HEK293T (cell line): ENCODE data around the gene FUZ.

Experiments
- ARNT ChIP-seq: fragments of 450-650 bp; IDR thresholded peaks from 2 replicates; pipeline ENCODE4 v1.6.1; 2017; ENCODE audit warnings: mild to moderate bottlenecking
- BHLHE40 ChIP-seq: fragments of 450-650 bp; IDR thresholded peaks from 2 replicates; pipeline ENCODE4 v1.6.1; 2016; ENCODE audit warnings: mild to moderate bottlenecking, moderate library complexity, borderline replicate concordance
- HDGF ChIP-seq: fragments of 450-650 bp; IDR thresholded peaks from 2 replicates; pipeline ENCODE4 v1.6.1; 2017; ENCODE audit warnings: antibody characterized with exemption, borderline replicate concordance
- SP1 ChIP-seq: fragments of 450-650 bp; IDR thresholded peaks from 2 replicates; pipeline ENCODE4 v1.6.1; 2017
- ZNF384 ChIP-seq: fragments of 450-650 bp; IDR thresholded peaks from 2 replicates; pipeline ENCODE4 v1.6.1; 2016

DNA sequence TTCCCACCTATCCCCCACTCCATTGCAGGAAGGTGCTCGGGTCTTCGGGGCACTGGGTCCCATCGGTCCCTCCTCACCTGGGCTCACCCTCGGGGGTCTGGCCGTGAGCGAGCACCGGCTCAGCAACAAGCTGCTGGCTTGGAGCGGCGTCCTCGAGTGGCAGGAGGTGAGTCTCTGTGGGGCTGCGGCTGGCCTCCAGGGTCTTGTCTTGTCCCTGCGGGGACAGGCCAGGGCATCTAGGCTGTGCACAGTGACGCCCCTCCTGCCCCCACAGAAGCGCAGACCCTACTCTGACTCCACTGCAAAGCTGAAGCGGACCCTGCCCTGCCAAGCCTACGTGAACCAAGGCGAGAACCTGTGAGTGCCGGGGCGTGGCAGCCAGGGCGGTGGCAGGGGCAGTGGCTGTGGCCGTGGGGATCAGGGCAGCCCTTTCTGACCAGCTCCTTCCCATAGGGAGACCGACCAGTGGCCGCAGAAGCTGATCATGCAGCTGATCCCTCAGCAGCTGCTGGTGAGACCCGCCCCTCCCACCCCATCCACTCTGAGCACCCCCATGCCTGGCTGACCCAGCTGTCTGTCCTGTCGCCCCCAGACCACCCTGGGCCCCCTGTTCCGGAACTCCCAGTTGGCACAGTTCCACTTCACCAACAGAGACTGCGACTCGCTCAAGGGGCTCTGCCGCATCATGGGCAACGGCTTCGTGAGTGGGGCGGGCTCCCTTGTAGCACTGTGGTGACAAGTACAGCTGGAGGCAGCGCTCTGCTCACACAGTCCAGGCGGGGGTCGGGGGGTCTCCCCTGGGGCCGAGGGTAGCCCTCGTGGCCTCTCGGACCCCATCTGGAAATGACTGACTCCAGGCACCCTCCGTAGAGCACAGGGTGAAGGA lies 41.5 kb upstream of the FUZ start:
- TF ChIP-seq ARNT: no peak
- no peak for TF ChIP-seq BHLHE40
- no peak for TF ChIP-seq SP1
- TF ChIP-seq ZNF384: no peak
- no peak for TF ChIP-seq HDGF
